ENCODE results near the gene SGO2.

SGO2 gene

GRCh38 chr2:200616193-200616592, 90.2 kb downstream of the SGO2 start:
- Histone ChIP-seq H3K27ac (ENCODE audit: low read length) (no peak overlapping the region), H3K4me3 (ENCODE audit: low read length) (no peak overlapping the region), H3K27me3 (ENCODE audit: control insufficient read depth, insufficient read depth, low read length) (no peaks in the 10 kb centered on the region), H3K9me3 (ENCODE audit: control insufficient read depth, low read depth, low read length) (no peaks in the 10 kb centered on the region), H3K9ac (ENCODE audit: low read length) (no peak overlapping the region), H3K36me3 (ENCODE audit: control insufficient read depth, low read depth, low read length) (no peaks in the 10 kb centered on the region), H3K4me1 (ENCODE audit: control insufficient read depth, low read depth, low read length) (no peaks in the 10 kb centered on the region)

- Histone ChIP-seq H3K4me1 (ENCODE audit: control insufficient read depth, low read depth, low read length) (no peaks in the 10 kb centered on the region), H3K4me3 (ENCODE audit: low read length) (no peak overlapping the region), H3K36me3 (ENCODE audit: control insufficient read depth, low read depth, low read length) (no peaks in the 10 kb centered on the region), H3K9ac (ENCODE audit: low read length) (no peak overlapping the region), H3K9me3 (ENCODE audit: control insufficient read depth, low read depth, low read length) (no peaks in the 10 kb centered on the region), H3K27ac (ENCODE audit: low read length) (no peak overlapping the region), H3K27me3 (ENCODE audit: control insufficient read depth, insufficient read depth, low read length) (no peaks in the 10 kb centered on the region)
Observed at GRCh38 chr2:200616656-200617055, 90.6 kb downstream of the SGO2 start.

DNA sequence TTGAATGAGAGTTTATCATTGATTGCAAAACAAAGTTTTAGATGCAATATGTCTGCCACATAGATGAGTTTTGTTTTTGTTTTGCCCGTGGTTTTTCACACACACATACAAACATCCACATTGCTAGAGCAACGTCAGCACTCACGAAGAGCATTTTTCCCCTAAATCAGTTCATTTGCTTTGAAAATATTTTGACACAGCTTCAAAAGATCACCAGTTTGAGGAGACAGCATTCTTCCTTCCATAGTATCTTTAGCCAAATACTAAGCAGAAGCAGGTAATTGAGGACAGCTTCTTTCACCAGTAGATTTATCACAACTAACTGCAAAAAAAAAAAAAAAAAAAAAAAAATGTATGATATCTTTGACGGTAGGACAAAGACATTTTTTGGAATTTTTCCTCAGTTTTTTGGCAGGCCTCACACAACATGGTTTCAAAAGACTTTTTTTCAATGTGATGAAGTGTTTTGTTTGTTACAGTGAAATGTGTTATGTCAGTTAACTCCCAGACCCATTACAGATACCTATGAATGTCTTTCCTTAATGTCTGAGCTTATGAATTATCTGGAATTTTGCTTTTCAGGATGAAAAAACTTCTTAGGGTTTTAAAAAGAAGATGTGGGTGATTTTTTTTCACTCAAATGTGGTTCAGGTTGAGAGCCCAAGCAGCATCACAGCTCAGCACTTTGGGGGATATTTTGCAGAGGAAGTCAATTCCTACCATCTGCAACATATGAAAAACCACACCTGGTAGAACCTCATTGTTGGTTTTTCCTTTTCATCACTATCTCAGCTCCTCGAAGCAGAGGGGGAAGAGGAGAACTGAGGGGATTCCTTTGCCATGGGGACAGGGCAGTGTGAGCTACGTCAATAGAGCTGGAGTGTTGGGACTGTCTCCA, 91.4 kb downstream of the SGO2 start:
- no peak overlapping the region for H3K4me3 ChIP-seq (ENCODE audit: low read length)
- no peaks in the 10 kb centered on the region for H3K36me3 ChIP-seq (ENCODE audit: control insufficient read depth, low read depth, low read length)
- H3K27me3 ChIP-seq (ENCODE audit: control insufficient read depth, insufficient read depth, low read length) = no peaks in the 10 kb centered on the region
- no peaks in the 10 kb centered on the region for H3K9me3 ChIP-seq (ENCODE audit: control insufficient read depth, low read depth, low read length)
- H3K4me1 ChIP-seq (ENCODE audit: control insufficient read depth, low read depth, low read length) = no peaks in the 10 kb centered on the region
- no peak overlapping the region for H3K27ac ChIP-seq (ENCODE audit: low read length)
- no peak overlapping the region for H3K9ac ChIP-seq (ENCODE audit: low read length)

DNA sequence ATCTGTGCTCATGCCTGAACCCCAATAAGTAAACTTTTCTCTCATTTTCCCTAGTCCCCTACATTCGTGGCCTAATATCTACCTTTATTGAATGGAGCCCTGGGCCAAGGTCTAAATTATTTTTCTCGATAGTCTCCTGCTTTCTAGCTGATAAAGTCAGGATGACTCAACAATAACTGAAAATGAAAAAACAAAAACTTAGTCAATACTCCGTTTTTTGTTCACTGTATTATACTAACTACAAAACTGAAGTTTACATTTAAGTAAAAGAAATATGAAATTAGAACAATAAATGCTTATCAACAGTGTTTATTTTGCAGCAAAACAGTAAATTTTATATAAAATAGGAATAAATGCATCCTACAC, 92.0 kb downstream of the SGO2 start:
- H3K27me3 ChIP-seq (ENCODE audit: control insufficient read depth, insufficient read depth, low read length) = no peaks in the 10 kb centered on the region
- no peaks in the 10 kb centered on the region for H3K9me3 ChIP-seq (ENCODE audit: control insufficient read depth, low read depth, low read length)
- H3K27ac ChIP-seq (ENCODE audit: low read length) = no peak overlapping the region
- no peaks in the 10 kb centered on the region for H3K4me1 ChIP-seq (ENCODE audit: control insufficient read depth, low read depth, low read length)
- H3K9ac ChIP-seq (ENCODE audit: low read length) = no peak overlapping the region
- no peak overlapping the region for H3K4me3 ChIP-seq (ENCODE audit: low read length)
- H3K36me3 ChIP-seq (ENCODE audit: control insufficient read depth, low read depth, low read length) = no peaks in the 10 kb centered on the region

DNA sequence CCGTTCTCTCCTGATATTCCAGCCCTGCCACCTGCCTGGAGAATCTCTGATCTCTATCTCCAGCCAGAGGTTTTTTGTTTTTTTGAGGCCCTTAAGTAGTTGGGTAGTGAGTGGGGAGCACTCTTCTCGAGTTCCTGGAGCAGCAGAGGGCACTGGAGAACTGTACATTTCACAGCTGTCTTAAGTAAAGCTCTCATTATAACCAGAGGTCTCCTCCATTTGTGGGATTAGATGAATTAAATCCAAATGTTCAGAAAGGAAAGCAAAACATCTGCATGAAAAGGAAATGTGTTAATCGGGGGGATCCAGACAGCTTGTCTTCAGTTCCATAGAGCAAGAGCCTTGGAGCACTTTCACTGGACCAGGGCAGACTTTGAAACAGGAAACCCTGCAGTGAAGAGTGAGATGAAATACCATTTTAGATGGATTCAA, 92.6 kb downstream of the SGO2 start:
- H3K36me3 ChIP-seq (ENCODE audit: control insufficient read depth, low read depth, low read length) = no peaks in the 10 kb centered on the region
- no peak overlapping the region for H3K27ac ChIP-seq (ENCODE audit: low read length)
- H3K4me1 ChIP-seq (ENCODE audit: control insufficient read depth, low read depth, low read length) = no peaks in the 10 kb centered on the region
- no peak overlapping the region for H3K4me3 ChIP-seq (ENCODE audit: low read length)
- no peak overlapping the region for H3K9ac ChIP-seq (ENCODE audit: low read length)
- H3K9me3 ChIP-seq (ENCODE audit: control insufficient read depth, low read depth, low read length) = no peaks in the 10 kb centered on the region
- H3K27me3 ChIP-seq (ENCODE audit: control insufficient read depth, insufficient read depth, low read length) = no peaks in the 10 kb centered on the region

GRCh38 chr2:200619279-200619678, 93.3 kb downstream of the SGO2 start:
- no peak overlapping the region for H3K4me3 ChIP-seq (ENCODE audit: low read length)
- H3K9me3 ChIP-seq (ENCODE audit: control insufficient read depth, low read depth, low read length) = no peaks in the 10 kb centered on the region
- no peaks in the 10 kb centered on the region for H3K4me1 ChIP-seq (ENCODE audit: control insufficient read depth, low read depth, low read length)
- H3K27ac ChIP-seq (ENCODE audit: low read length) = no peak overlapping the region
- H3K27me3 ChIP-seq (ENCODE audit: control insufficient read depth, insufficient read depth, low read length) = no peaks in the 10 kb centered on the region
- no peaks in the 10 kb centered on the region for H3K36me3 ChIP-seq (ENCODE audit: control insufficient read depth, low read depth, low read length)
- no peak overlapping the region for H3K9ac ChIP-seq (ENCODE audit: low read length)

DNA sequence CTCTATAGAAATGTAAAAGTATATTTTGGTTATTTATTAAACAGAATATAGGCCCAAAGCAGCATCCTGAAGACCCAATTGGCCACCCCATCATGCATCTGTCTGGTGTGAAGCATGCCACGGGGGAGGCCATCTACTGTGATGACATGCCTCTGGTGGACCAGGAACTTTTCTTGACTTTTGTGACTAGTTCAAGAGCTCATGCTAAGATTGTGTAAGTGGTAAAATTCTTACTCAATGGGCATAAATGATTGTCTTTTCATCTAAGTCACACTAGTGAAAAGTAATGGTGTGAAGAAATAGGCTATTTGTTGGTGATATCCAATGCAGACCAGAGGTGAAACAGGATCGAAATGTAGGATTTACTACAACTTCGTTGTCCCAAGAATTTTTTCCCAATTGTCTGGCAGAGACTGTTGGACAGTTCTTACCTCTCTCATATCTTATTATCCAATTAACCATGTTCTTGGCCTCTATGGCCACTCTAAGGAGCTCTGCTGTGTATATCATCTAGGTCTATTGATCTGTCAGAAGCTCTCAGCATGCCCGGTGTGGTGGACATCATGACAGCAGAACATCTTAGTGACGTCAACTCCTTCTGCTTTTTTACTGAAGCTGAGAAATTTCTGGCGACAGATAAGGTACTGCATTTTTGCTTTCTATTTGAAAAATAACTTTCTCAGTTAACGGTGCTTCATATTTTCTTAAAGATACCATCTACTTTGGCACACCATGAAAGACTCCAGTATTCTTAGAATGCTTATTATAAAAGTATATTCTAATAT, 94.8 kb downstream of the SGO2 start:
- Histone ChIP-seq H3K27ac (ENCODE audit: low read length) (no peak overlapping the region), H3K4me3 (ENCODE audit: low read length) (no peak overlapping the region), H3K9me3 (ENCODE audit: control insufficient read depth, low read depth, low read length) (no peaks in the 10 kb centered on the region), H3K36me3 (ENCODE audit: control insufficient read depth, low read depth, low read length) (no peaks in the 10 kb centered on the region), H3K4me1 (ENCODE audit: control insufficient read depth, low read depth, low read length) (no peaks in the 10 kb centered on the region), H3K27me3 (ENCODE audit: control insufficient read depth, insufficient read depth, low read length) (no peaks in the 10 kb centered on the region), H3K9ac (ENCODE audit: low read length) (no peak overlapping the region)

GRCh38 chr2:200622106-200622505, 96.1 kb downstream of the SGO2 start:
- Histone ChIP-seq H3K9me3 (ENCODE audit: control insufficient read depth, low read depth, low read length) (no peaks in the 10 kb centered on the region), H3K9ac (ENCODE audit: low read length) (no peak overlapping the region), H3K36me3 (ENCODE audit: control insufficient read depth, low read depth, low read length) (no peaks in the 10 kb centered on the region), H3K27ac (ENCODE audit: low read length) (no peak overlapping the region), H3K4me1 (ENCODE audit: control insufficient read depth, low read depth, low read length) (no peaks in the 10 kb centered on the region), H3K4me3 (ENCODE audit: low read length) (no peak overlapping the region), H3K27me3 (ENCODE audit: control insufficient read depth, insufficient read depth, low read length) (no peaks in the 10 kb centered on the region)

DNA sequence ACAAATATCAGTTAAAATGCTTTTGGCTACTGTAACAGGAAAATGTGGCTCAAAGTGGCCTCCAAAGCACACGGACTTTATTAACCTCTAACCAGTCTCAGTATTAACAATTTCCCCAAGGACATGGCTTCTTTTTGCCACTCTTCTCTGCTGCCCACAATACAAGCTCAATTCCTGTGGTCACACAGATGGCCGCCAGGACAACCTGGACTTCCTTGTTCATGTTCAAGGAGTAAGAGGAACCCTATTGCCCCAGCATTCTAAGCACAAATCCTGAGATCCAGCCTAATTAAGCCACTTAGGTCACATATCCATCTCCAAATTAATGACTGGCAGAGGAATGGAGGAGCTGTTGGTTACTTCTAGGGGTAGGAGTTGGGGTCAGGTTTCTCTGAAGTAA, 98.0 kb downstream of the SGO2 start:
- Histone ChIP-seq H3K27ac (ENCODE audit: low read length) (no peak overlapping the region), H3K9me3 (ENCODE audit: control insufficient read depth, low read depth, low read length) (no peaks in the 10 kb centered on the region), H3K4me3 (ENCODE audit: low read length) (no peak overlapping the region), H3K36me3 (ENCODE audit: control insufficient read depth, low read depth, low read length) (no peaks in the 10 kb centered on the region), H3K27me3 (ENCODE audit: control insufficient read depth, insufficient read depth, low read length) (no peaks in the 10 kb centered on the region), H3K4me1 (ENCODE audit: control insufficient read depth, low read depth, low read length) (no peaks in the 10 kb centered on the region), H3K9ac (ENCODE audit: low read length) (no peak overlapping the region)

- Histone ChIP-seq H3K4me1 (ENCODE audit: control insufficient read depth, low read depth, low read length) (no peaks in the 10 kb centered on the region), H3K27me3 (ENCODE audit: control insufficient read depth, insufficient read depth, low read length) (no peaks in the 10 kb centered on the region), H3K36me3 (ENCODE audit: control insufficient read depth, low read depth, low read length) (no peaks in the 10 kb centered on the region), H3K9ac (ENCODE audit: low read length) (no peak overlapping the region), H3K27ac (ENCODE audit: low read length) (no peak overlapping the region), H3K9me3 (ENCODE audit: control insufficient read depth, low read depth, low read length) (no peaks in the 10 kb centered on the region), H3K4me3 (ENCODE audit: low read length) (no peak overlapping the region)
Observed at GRCh38 chr2:200624658-200625057, 98.7 kb downstream of the SGO2 start.

- Histone ChIP-seq H3K4me1 (ENCODE audit: control insufficient read depth, low read depth, low read length) (no peaks in the 10 kb centered on the region), H3K9ac (ENCODE audit: low read length) (no peak overlapping the region), H3K9me3 (ENCODE audit: control insufficient read depth, low read depth, low read length) (no peaks in the 10 kb centered on the region), H3K4me3 (ENCODE audit: low read length) (no peak overlapping the region), H3K27ac (ENCODE audit: low read length) (no peak overlapping the region), H3K36me3 (ENCODE audit: control insufficient read depth, low read depth, low read length) (no peaks in the 10 kb centered on the region), H3K27me3 (ENCODE audit: control insufficient read depth, insufficient read depth, low read length) (no peaks in the 10 kb centered on the region)
Observed at GRCh38 chr2:200625282-200625681, 99.3 kb downstream of the SGO2 start.
